Caco-2 (cell line): ENCODE measurements around the gene ACOT7. TPM values are rescaled to one million over a fixed set of nuclear protein-coding genes. Genes with fewer than 3 reads are reported as not detected.

ENCODE experiments used
- BruUV-seq: library from RNA; stranded (reverse); fragments of 400-500 nt; replicated peaks from 2 replicates; lab custom pipeline; 2021; lab: Mats Ljungman, UMichigan
- CTCF ChIA-PET: fragments of 300-600 bp; sonication (Branson Sonifier 250); formaldehyde crosslinking; loops from one replicate; lab custom pipeline; 2022; ENCODE audit warnings: antibody characterized with exemption; lab: Charles Lee
- POLR2A ChIA-PET: fragments of 300-600 bp; sonication (Branson Sonifier 250); formaldehyde crosslinking; loops from one replicate; lab custom pipeline; 2022; ENCODE audit warnings: antibody characterized with exemption; lab: Charles Lee
- DNase-seq, 2 experiments: peaks; one replicate each; pipeline versions ENCODE4 v3.0.0 to v3.0.0-alpha.2; 2020 to 2022
- H3K27me3 ChIP-seq: replicated peaks from 2 replicates; pipeline ENCODE4 v1.6.0; 2011; ENCODE audit warnings: low read length; ENCODE audit not compliant: control insufficient read depth, insufficient read depth
- H3K36me3 ChIP-seq: 2 replicates; pipeline ENCODE4 v1.5.1; 2011; ENCODE audit warnings: low read length; ENCODE audit not compliant: control insufficient read depth, insufficient read depth
- H3K4me1 ChIP-seq: fragments of 250-450 bp; sonication (Bioruptor Pico); 2 replicates; pipeline ENCODE4 v1.5.1; 2020; ENCODE audit warnings: mild to moderate bottlenecking
- H3K4me3 ChIP-seq: 2 replicates; pipeline ENCODE4 v1.5.1; 2011; ENCODE audit warnings: low read depth, mild to moderate bottlenecking, control low read depth, low read length
- H3K9me3 ChIP-seq: fragments of 250-450 bp; sonication (Bioruptor Pico); 2 replicates; pipeline ENCODE4 v1.5.1; 2020; ENCODE audit warnings: mild to moderate bottlenecking, moderate library complexity
- H3K27ac Mint-ChIP-seq: one replicate; pipeline ENCODE4 v1.8.0; 2022; ENCODE audit warnings: mixed read lengths; ENCODE audit not compliant: unreplicated experiment
- H3K27me3 Mint-ChIP-seq: one replicate; pipeline ENCODE4 v1.8.0; 2022; ENCODE audit warnings: mixed read lengths; ENCODE audit not compliant: insufficient read depth, unreplicated experiment
- H3K36me3 Mint-ChIP-seq: one replicate; pipeline ENCODE4 v1.8.0; 2022; ENCODE audit warnings: mild to moderate bottlenecking, mixed read lengths; ENCODE audit not compliant: insufficient read depth, unreplicated experiment
- H3K4me1 Mint-ChIP-seq: one replicate; pipeline ENCODE4 v1.8.0; 2022; ENCODE audit warnings: low read depth, mixed read lengths; ENCODE audit not compliant: unreplicated experiment
- H3K4me3 Mint-ChIP-seq: one replicate; pipeline ENCODE4 v1.8.0; 2022; ENCODE audit warnings: mild to moderate bottlenecking, moderate library complexity, mixed read lengths; ENCODE audit not compliant: unreplicated experiment
- H3K9me3 Mint-ChIP-seq: one replicate; pipeline ENCODE4 v1.8.0; 2022; ENCODE audit warnings: mixed read lengths; ENCODE audit not compliant: unreplicated experiment
- intact Hi-C: fragments of 100-400 bp; cut with micrococcal nuclease; formaldehyde crosslinking; loops from one replicate; pipeline ENCODE4 v1.10.0; 2022; ENCODE audit not compliant: unreplicated experiment
- total RNA-seq: library from RNA; stranded (reverse); gene quantifications from 2 replicates; pipeline ENCODE4 v1.2.3, GENCODE V29; 2022
- TF ChIP-seq, protein P1 (sequence below), 2 experiments: fragments of 200-600 bp in 1 of 2; IDR thresholded peaks; 1 replicate in 1 of 2; 2 replicates in 1 of 2; pipeline versions ENCODE4 v1.5.1 to v1.8.0; 2011 to 2022; ENCODE audit warnings: antibody characterized with exemption in 1 of 2, control low read depth in 1 of 2, inconsistent platforms in 1 of 2, low read depth in 1 of 2, low read length in 1 of 2, mild to moderate bottlenecking in 1 of 2, moderate library complexity in 1 of 2; ENCODE audit not compliant: insufficient read depth in 1 of 2, severe bottlenecking in 1 of 2, unreplicated experiment in 1 of 2

The ACOT7 gene
- total RNA-seq, 1 experiment from 2014 or later, result 221 TPM

GRCh38 chr1:6316240-6317097 is 77.1 kb downstream of the ACOT7 start:
- H3K4me3 Mint-ChIP-seq, result no peak overlapping the region
- DNase-seq, result no peak
- H3K9me3 Mint-ChIP-seq, result no peaks in the 10 kb centered on the region
- intact Hi-C loops, result no loop called here
- TF ChIP-seq, protein P1, sequence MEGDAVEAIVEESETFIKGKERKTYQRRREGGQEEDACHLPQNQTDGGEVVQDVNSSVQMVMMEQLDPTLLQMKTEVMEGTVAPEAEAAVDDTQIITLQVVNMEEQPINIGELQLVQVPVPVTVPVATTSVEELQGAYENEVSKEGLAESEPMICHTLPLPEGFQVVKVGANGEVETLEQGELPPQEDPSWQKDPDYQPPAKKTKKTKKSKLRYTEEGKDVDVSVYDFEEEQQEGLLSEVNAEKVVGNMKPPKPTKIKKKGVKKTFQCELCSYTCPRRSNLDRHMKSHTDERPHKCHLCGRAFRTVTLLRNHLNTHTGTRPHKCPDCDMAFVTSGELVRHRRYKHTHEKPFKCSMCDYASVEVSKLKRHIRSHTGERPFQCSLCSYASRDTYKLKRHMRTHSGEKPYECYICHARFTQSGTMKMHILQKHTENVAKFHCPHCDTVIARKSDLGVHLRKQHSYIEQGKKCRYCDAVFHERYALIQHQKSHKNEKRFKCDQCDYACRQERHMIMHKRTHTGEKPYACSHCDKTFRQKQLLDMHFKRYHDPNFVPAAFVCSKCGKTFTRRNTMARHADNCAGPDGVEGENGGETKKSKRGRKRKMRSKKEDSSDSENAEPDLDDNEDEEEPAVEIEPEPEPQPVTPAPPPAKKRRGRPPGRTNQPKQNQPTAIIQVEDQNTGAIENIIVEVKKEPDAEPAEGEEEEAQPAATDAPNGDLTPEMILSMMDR (IDR thresholded peaks at IDR 0.05; ENCODE audit: insufficient read depth in 1 of 2, low read depth in 1 of 2, low read length in 1 of 2, severe bottlenecking in 1 of 2, unreplicated experiment in 1 of 2), result no peak
- H3K36me3 Mint-ChIP-seq, result peaks cover 64% of the 10 kb centered on the region
- H3K27me3 ChIP-seq, result no peaks in the 10 kb centered on the region
- H3K9me3 ChIP-seq, result no peaks in the 10 kb centered on the region
- ChIA-PET CTCF (interaction anchor here (0.6 kb wide), 1 partner anchor 16 kb away, joined by 3 read pairs; no protein-coding TSS in a partner anchor), POLR2A (no interaction called here)
- no peaks in the 10 kb centered on the region for H3K27me3 Mint-ChIP-seq
- no peak overlapping the region for H3K27ac Mint-ChIP-seq
- H3K4me1 Mint-ChIP-seq, result no peaks in the 10 kb centered on the region
- H3K4me1 ChIP-seq, result no peaks in the 10 kb centered on the region
- no peaks in the 10 kb centered on the region; the same call in none of the 2 replicates for H3K36me3 ChIP-seq
- no TSS peak for BruUV-seq
- H3K4me3 ChIP-seq, result no peak overlapping the region

DNA sequence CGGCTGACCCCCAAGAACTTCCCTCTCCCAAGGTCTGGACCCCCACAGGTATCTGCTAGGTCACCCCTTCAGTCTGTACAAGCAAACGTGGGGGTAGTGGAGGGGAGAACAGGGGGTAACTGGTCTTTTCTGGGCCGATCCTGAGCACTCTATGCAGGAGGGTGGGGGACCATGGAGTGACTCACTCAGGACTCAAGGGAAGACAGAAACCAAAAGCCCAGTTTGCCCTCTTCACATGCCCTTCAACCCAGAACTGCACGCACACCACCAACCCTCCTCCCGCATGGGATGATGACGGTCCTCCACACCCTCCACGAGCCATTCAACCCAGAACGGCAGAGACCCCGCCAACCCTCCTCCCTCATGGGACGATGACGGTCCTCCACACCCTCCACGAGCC is 79.1 kb downstream of the ACOT7 start:
- Mint-ChIP-seq H3K9me3 (no peaks in the 10 kb centered on the region), H3K27me3 (no peaks in the 10 kb centered on the region), H3K27ac (no peak overlapping the region), H3K36me3 (peaks cover 74% of the 10 kb centered on the region), H3K4me1 (peaks cover 4% of the 10 kb centered on the region), H3K4me3 (no peak overlapping the region)
- ChIA-PET POLR2A (no interaction called here), CTCF (no interaction called here)
- intact Hi-C loops, result no loop called here
- DNase-seq, result no peak
- H3K4me1 ChIP-seq, result no peaks in the 10 kb centered on the region
- TF ChIP-seq, protein P1 (IDR thresholded peaks at IDR 0.05; ENCODE audit: insufficient read depth in 1 of 2, low read depth in 1 of 2, low read length in 1 of 2, severe bottlenecking in 1 of 2, unreplicated experiment in 1 of 2), result no peak
- no peak overlapping the region for H3K4me3 ChIP-seq
- H3K36me3 ChIP-seq, result no peaks in the 10 kb centered on the region; the same call in none of the 2 replicates
- H3K9me3 ChIP-seq, result no peaks in the 10 kb centered on the region
- no peaks in the 10 kb centered on the region for H3K27me3 ChIP-seq
- no TSS peak for BruUV-seq

- H3K27ac Mint-ChIP-seq, result no peak overlapping the region
- H3K9me3 Mint-ChIP-seq, result peaks cover under 1% of the 10 kb centered on the region
- peaks cover 4% of the 10 kb centered on the region for H3K4me1 Mint-ChIP-seq
- POLR2A ChIA-PET, result no interaction called here
- no peaks in the 10 kb centered on the region for H3K9me3 ChIP-seq
- no peak overlapping the region for H3K4me3 ChIP-seq
- no TSS peak for BruUV-seq
- intact Hi-C loops, result no loop called here
- no peak overlapping the region for H3K4me3 Mint-ChIP-seq
- CTCF ChIA-PET, result no interaction called here
- no peaks in the 10 kb centered on the region for H3K27me3 Mint-ChIP-seq
- no peaks in the 10 kb centered on the region for H3K4me1 ChIP-seq
- no peaks in the 10 kb centered on the region; the same call in none of the 2 replicates for H3K36me3 ChIP-seq
- H3K36me3 Mint-ChIP-seq, result peaks cover 84% of the 10 kb centered on the region
- no peaks in the 10 kb centered on the region for H3K27me3 ChIP-seq
- DNase-seq, result no peak
- TF ChIP-seq, protein P1 (IDR thresholded peaks at IDR 0.05; ENCODE audit: insufficient read depth in 1 of 2, low read depth in 1 of 2, low read length in 1 of 2, severe bottlenecking in 1 of 2, unreplicated experiment in 1 of 2), result no peak
Observed at GRCh38 chr1:6313393-6314200, 80.0 kb downstream of the ACOT7 start.
